HEK293 (cell line): ENCODE measurements around the gene MDFIC.

Experiments used
- KLF1 ChIP-seq: fragments of 450-650 bp; formaldehyde crosslinking; IDR thresholded peaks from 2 replicates; pipeline ENCODE4 v1.5.1; 2016; ENCODE audit warnings: missing biosample characterization, missing genetic modification characterization
- KLF16 ChIP-seq: fragments of 450-650 bp; formaldehyde crosslinking; IDR thresholded peaks from 2 replicates; pipeline ENCODE4 v1.5.1; 2017; ENCODE audit warnings: missing biosample characterization, missing genetic modification characterization
- MEIS1 ChIP-seq: sonication (generic); formaldehyde crosslinking; IDR thresholded peaks from 2 replicates; pipeline ENCODE4 v1.8.1; 2022; ENCODE audit warnings: missing genetic modification reagents, mild to moderate bottlenecking, borderline replicate concordance
- ZBTB17 ChIP-seq: fragments of 450-650 bp; formaldehyde crosslinking; IDR thresholded peaks from 2 replicates; pipeline ENCODE4 v1.5.1; 2016; ENCODE audit warnings: missing biosample characterization, missing genetic modification characterization
- ZBTB49 ChIP-seq: fragments of 450-650 bp; formaldehyde crosslinking; IDR thresholded peaks from 2 replicates; pipeline ENCODE4 v1.5.1; 2016; ENCODE audit warnings: missing biosample characterization, missing genetic modification characterization, low read depth
- ZFP3 ChIP-seq: fragments of 450-650 bp; formaldehyde crosslinking; IDR thresholded peaks from 2 replicates; pipeline ENCODE4 v1.5.1; 2016; ENCODE audit warnings: low read depth, missing biosample characterization, missing genetic modification characterization
- ZIC2 ChIP-seq: fragments of 450-650 bp; formaldehyde crosslinking; IDR thresholded peaks from 2 replicates; pipeline ENCODE4 v1.5.1; 2016; ENCODE audit warnings: missing biosample characterization, missing genetic modification characterization
- ZNF140 ChIP-seq: fragments of 450-650 bp; formaldehyde crosslinking; IDR thresholded peaks from 2 replicates; pipeline ENCODE4 v1.5.1; 2016; ENCODE audit warnings: missing biosample characterization, missing genetic modification characterization
- ZNF311 ChIP-seq: fragments of 450-650 bp; formaldehyde crosslinking; IDR thresholded peaks from 2 replicates; pipeline ENCODE4 v1.5.1; 2017; ENCODE audit warnings: missing biosample characterization, missing genetic modification characterization, borderline replicate concordance
- ZNF501 ChIP-seq: fragments of 450-650 bp; formaldehyde crosslinking; IDR thresholded peaks from 2 replicates; pipeline ENCODE4 v1.5.1; 2016; ENCODE audit warnings: missing biosample characterization, missing genetic modification characterization
- TF ChIP-seq, protein P1 (sequence below): fragments of 450-650 bp; formaldehyde crosslinking; IDR thresholded peaks from 2 replicates; pipeline ENCODE4 v1.5.1; 2016; ENCODE audit warnings: missing biosample characterization, missing genetic modification characterization

- TF ChIP-seq MEIS1 (CRISPR knock-in tag) (no peak), ZNF140 (tag by site-specific recombination) (no peak), ZBTB17 (tag by site-specific recombination) (no peak), ZNF311 (tag by site-specific recombination) (no peak), ZBTB49 (tag by site-specific recombination) (no peak), ZIC2 (tag by site-specific recombination) (no peak), ZNF501 (tag by site-specific recombination) (no peak), KLF16 (tag by site-specific recombination) (no peak), ZFP3 (tag by site-specific recombination) (no peak), KLF1 (tag by site-specific recombination) (no peak)
- TF ChIP-seq, protein P1, sequence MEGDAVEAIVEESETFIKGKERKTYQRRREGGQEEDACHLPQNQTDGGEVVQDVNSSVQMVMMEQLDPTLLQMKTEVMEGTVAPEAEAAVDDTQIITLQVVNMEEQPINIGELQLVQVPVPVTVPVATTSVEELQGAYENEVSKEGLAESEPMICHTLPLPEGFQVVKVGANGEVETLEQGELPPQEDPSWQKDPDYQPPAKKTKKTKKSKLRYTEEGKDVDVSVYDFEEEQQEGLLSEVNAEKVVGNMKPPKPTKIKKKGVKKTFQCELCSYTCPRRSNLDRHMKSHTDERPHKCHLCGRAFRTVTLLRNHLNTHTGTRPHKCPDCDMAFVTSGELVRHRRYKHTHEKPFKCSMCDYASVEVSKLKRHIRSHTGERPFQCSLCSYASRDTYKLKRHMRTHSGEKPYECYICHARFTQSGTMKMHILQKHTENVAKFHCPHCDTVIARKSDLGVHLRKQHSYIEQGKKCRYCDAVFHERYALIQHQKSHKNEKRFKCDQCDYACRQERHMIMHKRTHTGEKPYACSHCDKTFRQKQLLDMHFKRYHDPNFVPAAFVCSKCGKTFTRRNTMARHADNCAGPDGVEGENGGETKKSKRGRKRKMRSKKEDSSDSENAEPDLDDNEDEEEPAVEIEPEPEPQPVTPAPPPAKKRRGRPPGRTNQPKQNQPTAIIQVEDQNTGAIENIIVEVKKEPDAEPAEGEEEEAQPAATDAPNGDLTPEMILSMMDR (tag by site-specific recombination) = no peak
Measured at GRCh38 chr7:114890561-114890960, 31.3 kb upstream of the MDFIC start.
